T1000 (cell line): ENCODE data around the gene PPIE.
"Not testable (repeated sequence)": the region's sequence is repeated elsewhere in the genome, so short reads cannot be mapped to it uniquely, and the experiment has no call there.

ENCODE experiments used
- DNase-seq: peaks from one replicate; lab custom pipeline; 2025; ENCODE audit warnings: mixed read lengths; lab: John Stamatoyannopoulos, UW

Gene PPIE

DNA sequence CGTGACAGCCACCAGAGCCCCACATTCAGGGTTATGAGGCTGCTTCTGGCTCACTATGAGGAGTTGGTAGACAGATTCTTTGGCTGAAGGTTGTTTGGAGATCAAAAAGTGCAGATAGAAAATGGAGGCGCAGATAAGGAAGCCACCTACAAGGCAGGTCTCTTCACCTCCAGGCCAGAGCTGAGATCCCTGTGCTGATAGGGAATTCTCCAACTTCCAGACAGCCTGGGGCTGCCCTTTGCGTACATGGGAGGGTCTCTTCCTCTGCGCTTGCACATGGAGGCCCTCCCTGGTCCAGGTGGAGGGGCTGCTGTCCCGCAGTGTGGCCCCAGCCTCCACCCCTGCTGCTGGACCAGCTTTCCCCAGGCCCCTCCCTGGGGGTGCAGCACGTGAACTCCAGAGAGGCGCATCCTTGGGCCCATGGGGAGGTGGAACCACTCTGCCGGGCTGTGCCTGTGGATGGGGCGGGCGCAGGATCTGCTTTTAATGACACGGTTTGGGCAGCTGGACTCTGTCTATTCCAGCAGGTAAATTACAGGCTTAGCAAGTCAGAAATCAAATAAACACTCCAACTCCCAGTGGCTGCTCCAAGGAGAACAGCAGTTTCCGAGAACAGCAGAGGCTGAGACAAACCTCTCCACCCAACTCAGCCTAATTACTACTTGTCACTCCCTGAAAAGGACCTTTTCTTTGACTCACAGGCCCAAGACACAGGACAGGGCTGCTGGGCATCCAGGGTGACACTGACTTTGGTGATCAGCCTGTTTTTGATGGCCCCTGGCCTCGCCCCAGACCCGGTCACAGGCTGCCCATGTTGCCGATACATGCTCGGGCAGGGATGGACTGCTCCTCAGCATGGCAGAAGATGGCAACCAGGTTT is 20.1 kb downstream of the PPIE start:
- DNase-seq: no peak

- DNase-seq: no peak
Observed at GRCh38 chr1:39759436-39759726, 20.7 kb downstream of the PPIE start.

- DNase-seq: no peak
Observed at GRCh38 chr1:39760074-39761008, 21.7 kb downstream of the PPIE start.

DNA sequence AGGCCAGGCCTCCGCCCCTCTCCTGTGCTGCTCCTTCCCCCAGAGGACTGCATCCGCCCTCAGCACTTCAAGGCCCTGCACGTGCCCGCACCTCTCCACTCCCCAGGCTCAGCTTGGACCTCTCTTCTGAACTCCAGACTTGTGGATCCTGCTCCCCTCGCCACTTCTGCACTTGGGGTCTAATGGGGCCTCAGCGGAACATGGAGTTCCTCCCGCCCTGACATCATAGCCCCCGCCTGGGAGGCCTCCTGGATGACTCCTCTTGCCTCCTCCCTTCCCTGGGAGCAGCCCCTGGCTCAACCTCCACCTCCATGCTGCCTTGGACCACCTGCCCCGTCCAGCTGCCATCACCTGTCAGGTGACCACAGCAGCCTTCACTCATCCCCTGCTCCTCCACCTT is 22.3 kb downstream of the PPIE start:
- no peak for DNase-seq

DNA sequence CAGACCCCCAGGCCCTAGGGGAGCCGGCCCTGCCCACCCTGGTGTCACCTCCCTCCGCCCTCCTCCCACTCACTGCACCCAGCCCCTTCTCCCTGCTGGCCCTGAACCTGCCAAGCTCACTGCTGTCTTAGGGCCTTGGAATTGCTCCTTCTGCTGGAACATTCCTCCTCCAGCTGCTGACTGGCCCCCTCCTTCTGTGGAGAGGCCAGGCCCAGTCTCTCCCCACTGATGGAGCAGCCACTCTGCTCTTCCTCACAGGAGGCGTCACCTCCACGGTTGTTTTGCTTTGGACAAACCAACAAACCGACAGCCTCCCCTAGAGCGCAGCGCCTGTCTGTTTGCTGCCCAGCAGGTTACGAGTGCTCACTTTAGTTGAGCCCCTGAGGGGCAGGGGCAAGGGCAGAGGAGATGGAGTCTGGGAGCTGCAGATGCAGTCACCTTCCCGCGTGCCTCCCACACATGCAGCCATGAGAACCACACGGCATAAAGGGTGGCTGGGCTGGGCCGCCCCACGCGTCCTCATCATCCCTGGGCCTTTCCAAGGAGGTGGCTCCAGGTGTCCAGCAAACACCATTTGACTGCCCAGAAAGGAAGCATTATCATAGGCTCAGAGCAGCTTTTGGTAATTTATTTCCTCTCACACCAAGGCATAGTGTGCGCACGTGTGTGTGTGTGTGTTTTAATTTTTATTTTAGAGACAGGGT is 23.0 kb downstream of the PPIE start:
- DNase-seq: no peak

DNA sequence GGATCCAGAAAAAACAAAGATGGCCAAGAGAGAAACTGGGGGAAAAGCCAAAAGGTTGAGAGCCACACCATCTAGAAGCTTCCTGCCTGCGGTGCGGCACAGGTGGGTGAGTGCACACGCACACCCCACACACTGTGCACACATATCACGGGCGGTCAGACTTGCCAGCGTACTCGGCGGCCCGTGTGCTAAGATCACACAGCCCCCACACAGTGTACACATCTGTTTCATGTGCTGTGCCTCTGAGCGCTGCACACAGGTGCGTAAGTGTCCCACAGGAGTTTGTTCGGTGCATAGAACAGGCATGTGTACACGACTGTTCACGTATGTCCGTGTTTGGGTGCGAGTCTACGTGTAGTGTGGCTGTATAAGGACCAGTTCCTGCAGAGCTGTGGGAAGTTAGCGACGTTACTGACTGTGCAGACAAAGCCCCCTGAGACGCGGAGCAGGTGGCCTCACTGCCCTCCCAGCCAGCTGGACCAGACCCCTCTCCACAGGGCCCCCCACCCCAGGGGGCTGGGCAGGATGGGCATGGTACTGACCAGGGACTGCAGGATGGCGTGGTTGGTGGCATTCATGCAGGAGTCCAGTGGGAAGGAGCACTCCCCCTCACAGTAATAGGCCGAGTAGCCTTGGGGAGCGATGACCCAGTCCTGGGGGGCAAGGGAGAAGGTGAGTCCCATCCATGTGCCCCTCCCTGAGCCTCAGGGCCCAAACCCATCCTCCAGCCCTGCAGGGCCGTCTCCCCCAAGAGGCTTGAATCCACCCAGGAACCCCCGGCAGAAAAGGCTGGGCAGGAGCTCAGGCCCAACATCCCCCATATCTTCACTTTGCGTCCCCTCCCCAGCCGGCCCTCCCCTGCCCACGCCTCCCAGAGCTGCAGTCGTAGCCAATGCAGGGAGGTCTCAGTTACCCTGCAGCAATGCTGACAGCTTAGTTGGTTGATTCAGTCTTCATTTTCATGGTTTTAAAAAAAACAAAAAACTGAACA is 24.2 kb downstream of the PPIE start:
- no peak for DNase-seq

GRCh38 chr1:39763619-39764374 is 25.1 kb downstream of the PPIE start:
- not testable (repeated sequence) for DNase-seq

- DNase-seq: not testable (repeated sequence)
Observed at GRCh38 chr1:39764512-39764911, 25.8 kb downstream of the PPIE start.

DNA sequence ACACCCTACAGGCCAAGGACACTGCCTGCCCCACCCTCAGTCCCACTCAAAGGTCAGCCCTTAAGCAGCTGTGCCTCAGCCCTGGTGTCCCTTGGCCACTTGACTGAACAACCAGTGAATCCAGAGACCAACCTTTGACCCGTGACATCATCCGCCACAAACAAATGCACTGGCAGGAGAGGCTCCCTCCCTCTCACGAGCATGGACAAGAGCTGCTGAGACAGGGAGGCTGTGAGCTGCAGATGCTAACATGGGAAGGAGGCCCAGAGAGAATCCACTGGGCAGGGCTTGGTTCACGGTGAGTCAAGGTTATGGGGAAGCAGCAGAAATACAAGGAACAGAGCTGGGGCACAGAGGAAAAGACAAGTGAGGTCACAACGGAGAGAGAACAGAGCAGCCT is 27.8 kb downstream of the PPIE start:
- DNase-seq: not testable (repeated sequence)

- DNase-seq: not testable (repeated sequence)
Observed at GRCh38 chr1:39769502-39769901, 30.8 kb downstream of the PPIE start.

DNA sequence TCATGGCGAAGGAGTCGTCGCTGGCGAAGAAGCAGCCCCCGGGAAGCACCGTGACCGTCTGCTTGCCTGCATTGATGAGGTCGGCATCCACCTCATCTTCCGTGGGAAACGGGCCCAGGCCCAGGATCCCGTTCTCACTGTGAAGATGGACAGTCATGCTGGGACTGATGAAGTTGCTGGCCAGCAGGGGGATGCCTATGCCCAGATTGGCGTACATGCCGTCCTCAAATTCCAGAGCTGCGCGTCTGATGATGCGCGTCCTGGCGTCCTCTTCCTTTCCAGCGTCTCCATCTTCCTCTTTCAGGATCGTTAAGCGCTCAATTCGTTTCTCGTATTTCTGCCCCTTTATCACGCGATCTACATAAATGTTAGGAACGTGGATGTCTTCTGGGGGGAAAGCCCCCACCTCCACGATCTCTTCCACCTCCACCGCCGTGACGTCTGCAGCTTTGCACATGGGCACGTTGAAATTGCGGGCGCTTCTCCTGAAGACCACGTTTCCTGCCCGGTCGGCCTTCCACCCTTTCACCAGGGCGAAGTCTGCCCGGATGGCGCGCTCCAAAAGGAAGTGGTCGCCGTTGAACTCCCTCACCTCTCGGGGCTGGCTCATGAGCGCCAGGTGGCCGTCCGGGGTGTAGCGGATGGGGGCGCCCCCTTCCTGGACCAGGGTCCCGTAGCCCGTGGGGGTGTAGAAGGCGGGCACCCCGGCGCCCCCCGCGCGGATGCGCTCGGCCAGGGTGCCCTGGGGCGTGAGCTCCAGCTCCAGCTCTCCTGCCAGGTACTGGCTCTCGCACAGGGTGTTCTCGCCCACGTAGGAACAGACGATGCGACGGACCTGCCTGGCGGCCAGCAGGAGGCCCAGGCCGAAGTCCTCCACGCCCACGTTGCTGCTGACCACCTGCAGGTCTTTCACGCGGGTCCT is 31.7 kb downstream of the PPIE start:
- not testable (repeated sequence) for DNase-seq

- DNase-seq: not testable (repeated sequence)
Observed at GRCh38 chr1:39771022-39771532, 32.4 kb downstream of the PPIE start, which contains the start of gene OXCT2. Gene OXCT2 (minus strand): TSS chr1:39771348. CDS start chr1:39771255, 93 bp downstream.

GRCh38 chr1:39773369-39773979 is 34.8 kb downstream of the PPIE start:
- DNase-seq: not testable (repeated sequence)

DNA sequence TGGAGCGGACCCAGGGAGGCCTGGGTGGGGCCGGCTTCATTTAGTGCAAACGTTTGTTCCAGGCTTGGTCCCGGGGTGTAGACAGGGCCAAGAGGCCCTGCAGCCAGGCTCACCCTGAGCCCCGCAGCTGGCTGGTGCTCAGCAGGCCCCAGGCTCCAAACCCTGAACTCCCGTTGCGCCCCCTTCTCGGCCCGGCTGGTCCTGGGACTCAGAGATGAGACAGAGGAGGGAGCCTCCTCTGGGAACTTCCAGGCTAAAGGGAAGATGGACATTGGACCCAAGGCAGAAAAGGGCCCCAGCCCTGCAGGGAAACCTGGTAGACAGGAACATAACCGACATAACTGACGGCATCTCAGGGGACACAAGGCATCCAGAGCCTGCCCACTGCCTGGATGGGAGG is 36.5 kb downstream of the PPIE start:
- not testable (repeated sequence) for DNase-seq

DNA sequence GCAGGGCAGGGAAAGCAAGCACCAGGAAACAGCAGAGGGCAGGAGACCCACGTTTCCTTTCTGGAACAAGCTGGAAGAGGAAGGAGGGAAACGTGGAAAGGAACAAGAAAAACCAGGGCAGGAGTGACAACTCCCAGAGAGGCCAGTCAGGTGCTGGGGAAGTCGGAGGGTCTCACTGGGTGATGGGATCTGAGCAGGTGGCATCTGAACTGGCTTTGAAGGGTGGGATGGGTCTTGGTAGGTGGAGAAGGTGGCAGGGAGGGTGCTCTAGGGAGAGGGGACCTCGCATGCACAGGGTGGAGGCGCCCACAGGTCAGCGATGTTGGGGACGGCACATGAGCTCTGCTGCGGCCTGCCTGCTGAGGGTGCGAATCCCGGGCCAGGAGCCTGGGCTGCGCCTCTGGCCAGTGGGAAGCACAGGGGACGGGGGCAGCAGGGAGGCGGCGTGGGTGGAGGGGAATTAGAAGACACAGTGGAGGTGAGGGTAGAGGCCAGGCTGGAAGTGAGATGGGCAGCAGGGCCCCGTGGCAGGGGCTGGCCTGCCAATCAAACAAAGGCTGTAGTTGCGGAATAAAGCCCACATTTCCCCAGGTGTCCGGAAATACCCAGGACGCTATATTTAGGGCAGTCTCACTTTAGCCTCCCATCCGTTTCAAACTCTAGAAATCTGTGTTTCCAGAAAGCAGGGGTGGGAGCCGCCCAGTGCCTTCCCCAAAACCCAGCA is 37.2 kb downstream of the PPIE start:
- not testable (repeated sequence) for DNase-seq

DNA sequence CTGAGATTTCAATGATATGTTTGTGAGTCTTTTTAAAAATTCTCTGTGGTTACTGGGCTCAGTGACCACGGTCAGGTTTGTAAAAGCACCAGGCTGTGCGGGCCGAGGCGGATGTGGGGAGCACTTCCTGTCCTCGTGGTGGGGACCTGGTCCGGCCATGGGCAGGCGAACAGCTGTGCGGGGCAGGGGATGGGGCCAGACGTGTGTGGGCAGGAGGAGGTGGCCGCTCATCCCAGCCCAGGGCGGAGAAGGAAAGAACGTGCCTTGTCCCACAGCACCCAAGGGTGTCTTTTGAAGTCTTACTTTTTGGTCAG is 37.7 kb downstream of the PPIE start:
- DNase-seq: no peak

GRCh38 chr1:39776886-39777285 is 38.2 kb downstream of the PPIE start:
- DNase-seq: no peak

- DNase-seq: no peak
Observed at GRCh38 chr1:39777306-39777705, 38.6 kb downstream of the PPIE start.
